ENCODE data around the gene ZNF445.
"Not testable (repeated sequence)": the region's sequence is repeated elsewhere in the genome, so short reads cannot be mapped to it uniquely, and the experiment has no call there.

ZNF445 gene

GRCh38 chr3:44477312-44478030 is at the start of gene ZNF445:
TSS of gene ZNF445 (minus strand) at chr3:44477670. CDS start at chr3:44455549, 22,121 bp downstream.
- peak; percentile 15 for DNase-seq

GRCh38 chr3:44525060-44525459 is 47.6 kb upstream of the ZNF445 start:
- no peak for DNase-seq

GRCh38 chr3:44522494-44522933 is 45.0 kb upstream of the ZNF445 start:
- DNase-seq = no peak

GRCh38 chr3:44521721-44522120 is 44.3 kb upstream of the ZNF445 start:
- DNase-seq = no peak

- DNase-seq = no peak
Measured at GRCh38 chr3:44518782-44519156, 41.3 kb upstream of the ZNF445 start.

GRCh38 chr3:44516230-44516629 is 38.8 kb upstream of the ZNF445 start:
- peak; percentile 71 for DNase-seq

- DNase-seq = no peak
Measured at GRCh38 chr3:44513513-44513912, 36.0 kb upstream of the ZNF445 start.

- DNase-seq = no peak
Measured at GRCh38 chr3:44511238-44511566, 33.7 kb upstream of the ZNF445 start.

GRCh38 chr3:44510000-44510368 is 32.5 kb upstream of the ZNF445 start:
- peak; percentile 17 for DNase-seq

- no peak for DNase-seq
Measured at GRCh38 chr3:44509393-44509921, 32.0 kb upstream of the ZNF445 start.

GRCh38 chr3:44506961-44507360 is 29.5 kb upstream of the ZNF445 start:
- no peak for DNase-seq

GRCh38 chr3:44506556-44506955 is 29.1 kb upstream of the ZNF445 start:
- no peak for DNase-seq

- DNase-seq = no peak
Measured at GRCh38 chr3:44504566-44504965, 27.1 kb upstream of the ZNF445 start.

GRCh38 chr3:44503178-44503577 is 25.7 kb upstream of the ZNF445 start:
- DNase-seq = not testable (repeated sequence)

GRCh38 chr3:44501971-44502370 is 24.5 kb upstream of the ZNF445 start:
- DNase-seq = no peak

- DNase-seq = not testable (repeated sequence)
Measured at GRCh38 chr3:44499899-44500168, 22.4 kb upstream of the ZNF445 start.

GRCh38 chr3:44499149-44499898 is 21.9 kb upstream of the ZNF445 start:
- DNase-seq = no peak

- no peak for DNase-seq
Measured at GRCh38 chr3:44495636-44496415, 18.4 kb upstream of the ZNF445 start.

- no peak for DNase-seq
Measured at GRCh38 chr3:44492496-44492895, 15.0 kb upstream of the ZNF445 start.

GRCh38 chr3:44482721-44483120 is 5.3 kb upstream of the ZNF445 start:
- DNase-seq = no peak

GRCh38 chr3:44478606-44479094 is 1.2 kb upstream of the ZNF445 start:
- no peak for DNase-seq

GRCh38 chr3:44478055-44478468 is 592 bp upstream of the ZNF445 start:
- DNase-seq = no peak

- peak; percentile 6 for DNase-seq
Measured at GRCh38 chr3:44476963-44477311, 533 bp downstream of the ZNF445 start.

GRCh38 chr3:44476181-44476611 is 1.3 kb downstream of the ZNF445 start:
- no peak for DNase-seq
